Smooth muscle cell (in vitro differentiated cells): ENCODE measurements around the gene CARD11. TPM values are rescaled to one million over a fixed set of nuclear protein-coding genes. Genes with fewer than 3 reads are reported as not detected.

Source experiments
- DNase-seq: peaks from one replicate; lab custom pipeline; 2025; ENCODE audit not compliant: unreplicated experiment; lab: John Stamatoyannopoulos, UW
- H2AFZ ChIP-seq: fragments of 200-600 bp; sonication (generic); 2 replicates; pipeline ENCODE4 v1.6.0; 2016; ENCODE audit warnings: antibody characterized with exemption, low read depth, mild to moderate bottlenecking
- H3F3A ChIP-seq: fragments of 200-600 bp; sonication (generic); 2 replicates; pipeline ENCODE4 v1.6.0; 2017; ENCODE audit warnings: antibody characterized with exemption, low read depth
- H3K27ac ChIP-seq: fragments of 200-600 bp; sonication (generic); 2 replicates; pipeline ENCODE4 v1.5.1; 2016; ENCODE audit warnings: low read depth, mild to moderate bottlenecking
- H3K27me3 ChIP-seq: fragments of 200-600 bp; sonication (generic); 2 replicates; pipeline ENCODE4 v1.6.1; 2016; ENCODE audit warnings: low read depth, mild to moderate bottlenecking
- H3K36me3 ChIP-seq: fragments of 200-600 bp; sonication (generic); 2 replicates; pipeline ENCODE4 v1.5.1; 2016; ENCODE audit warnings: low read depth
- H3K4me1 ChIP-seq: fragments of 200-600 bp; sonication (generic); 2 replicates; pipeline ENCODE4 v1.5.1; 2016; ENCODE audit warnings: low read depth
- H3K4me2 ChIP-seq: fragments of 200-600 bp; sonication (generic); 2 replicates; pipeline ENCODE4 v1.6.0; 2016; ENCODE audit warnings: mild to moderate bottlenecking
- H3K4me3 ChIP-seq: fragments of 200-600 bp; sonication (generic); 2 replicates; pipeline ENCODE4 v1.5.1; 2016; ENCODE audit warnings: mild to moderate bottlenecking
- H3K79me2 ChIP-seq: fragments of 200-600 bp; sonication (generic); 2 replicates; pipeline ENCODE4 v1.6.0; 2016; ENCODE audit warnings: low read depth, mild to moderate bottlenecking
- H3K9ac ChIP-seq: fragments of 200-600 bp; sonication (generic); 2 replicates; pipeline ENCODE4 v1.6.0; 2016; ENCODE audit warnings: low read depth
- H3K9me3 ChIP-seq: fragments of 200-600 bp; sonication (generic); replicated peaks from 2 replicates; pipeline ENCODE4 v1.5.1; 2016; ENCODE audit warnings: low read depth
- H4K20me1 ChIP-seq: fragments of 200-600 bp; sonication (generic); 2 replicates; pipeline ENCODE4 v1.6.0; 2016; ENCODE audit warnings: low read depth
- CTCF ChIP-seq: fragments of 200-600 bp; sonication (generic); IDR thresholded peaks from 2 replicates; pipeline ENCODE4 v1.5.1; 2017; ENCODE audit warnings: borderline replicate concordance, mild to moderate bottlenecking, antibody characterized with exemption; ENCODE audit not compliant: insufficient read depth, poor library complexity, severe bottlenecking
- WGBS: methylation state at CpG from one replicate; pipeline ENCODE4 v1.1.7; 2016; ENCODE audit warnings: low lambda C conversion rate; 5-methylcytosine and 5-hydroxymethylcytosine counted together
- polyA plus RNA-seq: library from polyadenylated mRNA; unstranded; fragments of >200 nt; fragmentation: Nextera tagmentation; extraction: Ambion mirVana; gene quantifications from 2 replicates; pipeline ENCODE4 v1.2.1, GENCODE V29; 2016
- total RNA-seq: library from RNA; depleted of rRNA; stranded (reverse); fragments of >200 nt; gene quantifications from 2 replicates; pipeline ENCODE4 v1.2.3, GENCODE V29; 2014

The CARD11 gene
- total and polyA plus RNA-seq, 2 experiments from 2014 or later: 1.3 to 2.4 TPM

GRCh38 chr7:2967705-2968104, 76.0 kb downstream of the CARD11 start:
- Histone ChIP-seq H3K27ac (no peak overlapping the region), H4K20me1 (no peaks in the 10 kb centered on the region), H3K79me2 (no peaks in the 10 kb centered on the region), H3K4me3 (no peak overlapping the region), H3K9me3 (no peaks in the 10 kb centered on the region), H3K27me3 (no peaks in the 10 kb centered on the region), H3K9ac (no peak overlapping the region), H2AFZ (no peak overlapping the region), H3K4me2 (no peak overlapping the region), H3K36me3 (no peaks in the 10 kb centered on the region), H3F3A (no peaks in the 10 kb centered on the region), H3K4me1 (no peaks in the 10 kb centered on the region)
- no peak for TF ChIP-seq CTCF
- 95% methylated on average over 7 of the region's 7 CpGs for WGBS
- DNase-seq: no peak

GRCh38 chr7:2967253-2967652, 76.4 kb downstream of the CARD11 start:
- Histone ChIP-seq H3K36me3 (no peaks in the 10 kb centered on the region), H3K9me3 (no peaks in the 10 kb centered on the region), H4K20me1 (no peaks in the 10 kb centered on the region), H3F3A (no peaks in the 10 kb centered on the region), H3K4me3 (no peak overlapping the region), H3K79me2 (no peaks in the 10 kb centered on the region), H3K9ac (no peak overlapping the region), H3K27ac (no peak overlapping the region), H3K27me3 (no peaks in the 10 kb centered on the region), H2AFZ (no peak overlapping the region), H3K4me2 (no peak overlapping the region), H3K4me1 (no peaks in the 10 kb centered on the region)
- WGBS: 91% methylated on average over 7 of the region's 7 CpGs
- no peak for TF ChIP-seq CTCF
- no peak for DNase-seq

- Histone ChIP-seq H3K4me1 (no peaks in the 10 kb centered on the region), H3K79me2 (no peaks in the 10 kb centered on the region), H3K4me3 (no peak overlapping the region), H2AFZ (no peak overlapping the region), H3K9me3 (no peaks in the 10 kb centered on the region), H3K27ac (no peak overlapping the region), H3K4me2 (no peak overlapping the region), H3F3A (no peaks in the 10 kb centered on the region), H3K9ac (no peak overlapping the region), H3K36me3 (no peaks in the 10 kb centered on the region), H3K27me3 (no peaks in the 10 kb centered on the region), H4K20me1 (no peaks in the 10 kb centered on the region)
- 96% methylated on average over 11 of the region's 11 CpGs for WGBS
- DNase-seq: no peak
- no peak for TF ChIP-seq CTCF
Observed at GRCh38 chr7:2966466-2967078, 77.1 kb downstream of the CARD11 start.

GRCh38 chr7:2965745-2966270, 77.9 kb downstream of the CARD11 start:
- Histone ChIP-seq H3K4me2 (no peak overlapping the region), H3F3A (no peaks in the 10 kb centered on the region), H3K27ac (no peak overlapping the region), H3K4me3 (no peak overlapping the region), H3K27me3 (no peaks in the 10 kb centered on the region), H3K79me2 (no peaks in the 10 kb centered on the region), H3K9me3 (no peaks in the 10 kb centered on the region), H3K36me3 (no peaks in the 10 kb centered on the region), H2AFZ (no peak overlapping the region), H3K4me1 (no peaks in the 10 kb centered on the region), H3K9ac (no peak overlapping the region), H4K20me1 (no peaks in the 10 kb centered on the region)
- 93% methylated on average over 1 of the region's 1 CpG for WGBS
- DNase-seq: no peak
- no peak for TF ChIP-seq CTCF
